Gastrocnemius medialis (tissue), 4 donors: ENCODE data around the gene C12orf50. TPM values are rescaled to one million over a fixed set of nuclear protein-coding genes. Genes with fewer than 3 reads are reported as not detected.

ENCODE experiments used
- ATAC-seq, 2 donors: fragments of 150-250 bp; one replicate each; pipeline ENCODE4 v1.9.1; 2016
- DNase-seq, 2 donors: peaks; one replicate each; pipeline ENCODE4 v3.0.0-alpha.2; 2019
- H3K27ac ChIP-seq, 4 donors: fragments of 200-600 bp; sonication (generic); 1 replicate in 1 of 4; 2 replicates in 3 of 4; pipeline ENCODE4 v1.5.1; 2016 to 2018; ENCODE audit warnings: mild to moderate bottlenecking in 2 of 4, moderate library complexity in 1 of 4
- H3K27me3 ChIP-seq, 3 donors: fragments of 200-600 bp; sonication (generic) in 2 of 3; 1 replicate in 1 of 3; 2 replicates in 2 of 3; pipeline versions ENCODE4 v1.5.1 to v1.6.0; 2016 to 2019; ENCODE audit warnings: mild to moderate bottlenecking in 1 of 3, moderate library complexity in 1 of 3
- H3K36me3 ChIP-seq, 2 donors: fragments of 200-600 bp; sonication (generic) in 1 of 2; one replicate each; pipeline ENCODE4 v1.5.1; 2017 to 2018
- H3K4me1 ChIP-seq, 2 donors: fragments of 200-600 bp; sonication (generic) in 1 of 2; one replicate each; pipeline ENCODE4 v1.5.1; 2016 to 2017; ENCODE audit warnings: mild to moderate bottlenecking in 2 of 2
- H3K4me3 ChIP-seq, 4 donors: fragments of 200-600 bp; sonication (generic) in 3 of 4; 1 replicate in 1 of 4; 2 replicates in 3 of 4; pipeline ENCODE4 v1.5.1; 2016 to 2019; ENCODE audit warnings: mild to moderate bottlenecking in 2 of 4
- H3K9me3 ChIP-seq, 3 donors: fragments of 200-600 bp; sonication (generic) in 2 of 3; 1 replicate in 1 of 3; 2 replicates in 2 of 3; pipeline ENCODE4 v1.5.1; 2016 to 2019
- POLR2A ChIP-seq, 2 donors: fragments of 450-650 bp; IDR thresholded peaks; one replicate each; pipeline ENCODE4 v1.6.1; 2017; ENCODE audit warnings: antibody characterized with exemption in 2 of 2, mild to moderate bottlenecking in 2 of 2, moderate library complexity in 2 of 2
- in situ Hi-C, 4 donors: fragments of 200-750 bp; cut with MboI; loops; one replicate each; pipeline versions ENCODE4 v1.15.0 to v1.8.0; 2017; ENCODE audit warnings: low sequenced_read_pairs in 4 of 4
- intact Hi-C: fragments of 100-400 bp; cut with DNase I; formaldehyde crosslinking; loops from one replicate; pipeline ENCODE4 v1.15.1; 2023; ENCODE audit warnings: low total_unique reads
- total RNA-seq, 4 donors: library from RNA; depleted of rRNA; stranded (reverse); fragments of >200 nt; gene quantifications; one replicate each; pipeline versions ENCODE4 v1.1.0 to v1.2.3, GENCODE V29; 2016
- TF ChIP-seq, protein P1 (sequence below), 5 experiments: fragments of 450-650 bp in 3 of 5; fragments of 200-600 bp in 2 of 5; sonication (generic) in 2 of 5; IDR thresholded peaks in 4 of 5; conservative IDR thresholded peaks in 1 of 5; 1 replicate in 4 of 5; 2 replicates in 1 of 5; pipeline ENCODE4 v1.5.1; 2016 to 2019; ENCODE audit warnings: antibody characterized with exemption in 5 of 5, mild to moderate bottlenecking in 3 of 5, moderate library complexity in 3 of 5

C12orf50 gene
- total RNA-seq, 4 donors from 2014 or later = not detected

DNA sequence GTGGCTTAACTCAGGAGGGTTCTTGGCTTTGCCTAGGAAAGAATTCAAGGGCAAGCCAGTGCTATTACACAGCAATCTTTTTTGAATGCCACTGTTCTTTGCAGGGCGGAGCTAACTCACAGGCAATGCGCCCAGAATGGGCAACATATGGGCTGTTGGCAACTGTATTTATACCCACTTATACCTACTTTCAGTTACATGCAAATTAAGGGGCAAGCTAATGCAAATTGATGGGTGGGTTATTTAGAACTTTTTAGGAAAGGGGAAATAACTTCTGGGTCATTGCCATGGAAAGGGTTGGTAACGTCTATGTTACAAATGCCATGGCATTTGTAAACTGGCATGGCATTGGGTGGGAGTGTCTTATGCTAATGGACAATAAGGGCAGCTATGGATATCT lies 85.4 kb downstream of the C12orf50 start:
- Histone ChIP-seq H3K27ac (no peak overlapping the region), H3K4me1 (no peaks in the 10 kb centered on the region), H3K4me3 (no peak overlapping the region), H3K9me3 (no peaks in the 10 kb centered on the region), H3K27me3 (no peaks in the 10 kb centered on the region), H3K36me3 (no peaks in the 10 kb centered on the region)
- no peak for ATAC-seq
- intact Hi-C loops = no loop called here
- DNase-seq = no peak
- TF ChIP-seq, protein P1, sequence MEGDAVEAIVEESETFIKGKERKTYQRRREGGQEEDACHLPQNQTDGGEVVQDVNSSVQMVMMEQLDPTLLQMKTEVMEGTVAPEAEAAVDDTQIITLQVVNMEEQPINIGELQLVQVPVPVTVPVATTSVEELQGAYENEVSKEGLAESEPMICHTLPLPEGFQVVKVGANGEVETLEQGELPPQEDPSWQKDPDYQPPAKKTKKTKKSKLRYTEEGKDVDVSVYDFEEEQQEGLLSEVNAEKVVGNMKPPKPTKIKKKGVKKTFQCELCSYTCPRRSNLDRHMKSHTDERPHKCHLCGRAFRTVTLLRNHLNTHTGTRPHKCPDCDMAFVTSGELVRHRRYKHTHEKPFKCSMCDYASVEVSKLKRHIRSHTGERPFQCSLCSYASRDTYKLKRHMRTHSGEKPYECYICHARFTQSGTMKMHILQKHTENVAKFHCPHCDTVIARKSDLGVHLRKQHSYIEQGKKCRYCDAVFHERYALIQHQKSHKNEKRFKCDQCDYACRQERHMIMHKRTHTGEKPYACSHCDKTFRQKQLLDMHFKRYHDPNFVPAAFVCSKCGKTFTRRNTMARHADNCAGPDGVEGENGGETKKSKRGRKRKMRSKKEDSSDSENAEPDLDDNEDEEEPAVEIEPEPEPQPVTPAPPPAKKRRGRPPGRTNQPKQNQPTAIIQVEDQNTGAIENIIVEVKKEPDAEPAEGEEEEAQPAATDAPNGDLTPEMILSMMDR (IDR thresholded peaks at IDR 0.05 in 4 of 5, conservative IDR thresholded peaks at IDR 0.05 in 1 of 5) = no peak
- TF ChIP-seq POLR2A (IDR thresholded peaks at IDR 0.05) = no peak
- in situ Hi-C loops = no loop called here

DNA sequence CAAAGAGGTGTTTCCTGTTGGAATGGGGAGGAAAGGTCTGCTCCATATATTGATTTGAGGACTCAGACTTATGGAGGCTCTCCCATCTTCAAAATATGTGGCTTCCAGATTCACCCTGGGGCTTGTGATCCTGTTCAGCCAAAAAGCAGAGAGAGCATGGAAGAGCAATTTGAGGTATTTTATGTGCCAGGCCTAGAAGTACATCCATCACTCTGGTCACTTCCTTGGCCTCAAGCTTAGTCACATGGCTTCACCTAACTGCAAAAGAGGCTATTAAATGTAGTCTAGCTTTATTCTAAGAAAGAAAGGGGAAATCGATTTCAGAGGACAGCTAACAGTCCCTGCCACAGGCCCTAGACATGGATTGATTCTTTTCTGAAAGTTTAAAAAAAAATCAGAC lies 86.2 kb downstream of the C12orf50 start:
- H3K36me3 ChIP-seq = no peaks in the 10 kb centered on the region
- H3K4me3 ChIP-seq = no peak overlapping the region
- no peak for DNase-seq
- in situ Hi-C loops = no loop called here
- H3K4me1 ChIP-seq = no peaks in the 10 kb centered on the region
- intact Hi-C loops = no loop called here
- TF ChIP-seq, protein P1 (IDR thresholded peaks at IDR 0.05 in 4 of 5, conservative IDR thresholded peaks at IDR 0.05 in 1 of 5) = no peak
- no peak for TF ChIP-seq POLR2A (IDR thresholded peaks at IDR 0.05)
- H3K27me3 ChIP-seq = no peaks in the 10 kb centered on the region
- H3K27ac ChIP-seq = no peak overlapping the region
- no peak for ATAC-seq
- H3K9me3 ChIP-seq = no peaks in the 10 kb centered on the region

DNA sequence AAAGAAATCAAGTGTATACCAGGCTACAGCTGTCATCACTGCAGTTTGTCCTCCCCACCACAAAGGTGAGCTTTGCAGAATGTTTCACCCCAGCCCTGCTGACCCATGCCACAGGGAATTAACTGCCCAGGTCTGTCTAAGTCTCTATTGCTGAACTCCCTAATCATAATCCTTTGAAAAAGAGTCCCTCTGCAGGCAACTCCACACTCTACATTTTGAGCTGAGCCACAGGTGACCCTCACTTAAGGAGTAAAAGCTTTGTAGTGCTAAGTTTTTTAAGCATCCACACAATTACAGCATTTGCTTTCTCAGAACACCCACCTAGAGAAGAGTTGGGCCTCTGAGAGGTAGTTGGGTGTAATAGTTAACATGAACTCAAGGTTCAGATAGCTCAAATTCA lies 90.0 kb downstream of the C12orf50 start:
- TF ChIP-seq, protein P1 (IDR thresholded peaks at IDR 0.05 in 4 of 5, conservative IDR thresholded peaks at IDR 0.05 in 1 of 5) = no peak
- no peak for TF ChIP-seq POLR2A (IDR thresholded peaks at IDR 0.05)
- intact Hi-C loops = no loop called here
- in situ Hi-C loops = no loop called here
- H3K4me3 ChIP-seq = no peak overlapping the region
- no peaks in the 10 kb centered on the region for H3K4me1 ChIP-seq
- no peaks in the 10 kb centered on the region for H3K27me3 ChIP-seq
- H3K27ac ChIP-seq = no peak overlapping the region
- ATAC-seq = no peak
- no peak for DNase-seq
- H3K9me3 ChIP-seq = no peaks in the 10 kb centered on the region
- no peaks in the 10 kb centered on the region for H3K36me3 ChIP-seq

DNA sequence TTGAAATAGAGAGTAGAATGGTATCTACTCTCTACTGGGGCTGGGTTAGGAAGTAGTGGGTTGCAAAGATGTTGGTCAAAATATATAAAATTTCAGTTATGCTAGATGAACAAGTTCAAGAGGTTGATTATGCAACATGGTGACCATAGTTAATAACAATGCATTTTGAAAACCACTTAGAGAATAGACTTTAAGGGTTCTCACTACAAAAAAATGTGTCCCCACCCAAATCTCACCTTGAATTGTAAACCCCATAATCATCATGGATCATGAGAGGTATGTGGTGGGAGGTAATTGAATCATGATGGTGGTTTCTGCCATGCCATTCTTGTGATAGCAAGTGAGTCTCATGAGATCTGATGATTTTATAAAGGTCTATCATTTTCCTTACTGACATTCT lies 94.0 kb downstream of the C12orf50 start:
- Histone ChIP-seq H3K4me1 (no peaks in the 10 kb centered on the region), H3K9me3 (no peaks in the 10 kb centered on the region), H3K4me3 (no peak overlapping the region), H3K36me3 (no peaks in the 10 kb centered on the region), H3K27ac (no peak overlapping the region), H3K27me3 (no peaks in the 10 kb centered on the region)
- DNase-seq (no peak), ATAC-seq (no peak)
- intact Hi-C loops (no loop called here), in situ Hi-C loops (no loop called here)
- TF ChIP-seq, protein P1 (IDR thresholded peaks at IDR 0.05 in 4 of 5, conservative IDR thresholded peaks at IDR 0.05 in 1 of 5) = no peak
- TF ChIP-seq POLR2A (IDR thresholded peaks at IDR 0.05) = no peak

DNA sequence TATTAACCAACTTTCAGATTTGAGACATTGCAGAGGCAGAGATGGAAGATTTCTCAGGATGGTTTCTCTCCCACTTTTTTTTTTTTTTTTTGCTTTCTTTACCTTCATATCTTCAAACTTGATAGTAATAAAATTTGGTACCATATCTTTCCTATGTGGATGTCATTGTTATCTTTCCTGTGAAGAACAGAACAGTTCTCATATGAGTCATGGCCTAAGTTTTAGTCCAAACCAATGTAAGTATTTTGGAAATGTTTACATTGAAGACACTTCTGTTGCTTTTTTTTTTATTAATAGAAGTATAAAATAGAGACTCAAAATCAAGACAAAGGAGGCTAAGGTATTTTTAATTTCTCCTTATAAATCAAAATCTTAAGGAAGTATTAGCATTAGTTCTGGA lies 95.2 kb downstream of the C12orf50 start:
- no peaks in the 10 kb centered on the region for H3K27me3 ChIP-seq
- no peaks in the 10 kb centered on the region for H3K9me3 ChIP-seq
- intact Hi-C loops = no loop called here
- in situ Hi-C loops = no loop called here
- DNase-seq (no peak), ATAC-seq (no peak)
- no peaks in the 10 kb centered on the region for H3K36me3 ChIP-seq
- no peak overlapping the region for H3K27ac ChIP-seq
- TF ChIP-seq POLR2A (IDR thresholded peaks at IDR 0.05) = no peak
- TF ChIP-seq, protein P1 (IDR thresholded peaks at IDR 0.05 in 4 of 5, conservative IDR thresholded peaks at IDR 0.05 in 1 of 5) = no peak
- no peaks in the 10 kb centered on the region for H3K4me1 ChIP-seq
- H3K4me3 ChIP-seq = no peak overlapping the region
